NB4 (cell line): ENCODE measurements around the gene HEMK1.
A peak's percentile ranks its signal among the peaks of the same experiment; 100 is the strongest.

ENCODE experiments used
- DNase-seq: peaks from one replicate; pipeline ENCODE4 v3.0.0; 2010; ENCODE audit warnings: low read depth
- H3K4me3 ChIP-seq: one replicate; pipeline ENCODE4 v1.5.1; 2011; ENCODE audit warnings: mild to moderate bottlenecking, low read depth, low read length, moderate library complexity
- CTCF ChIP-seq: IDR thresholded peaks from one replicate; pipeline ENCODE4 v1.5.1; 2012; ENCODE audit warnings: low read depth, low read length
- MYC ChIP-seq: IDR thresholded peaks from 2 replicates; pipeline ENCODE4 v1.6.1; 2011; ENCODE audit warnings: low read depth, low read length
- POLR2A ChIP-seq: IDR thresholded peaks from 2 replicates; pipeline ENCODE4 v1.6.1; 2011; ENCODE audit warnings: mild to moderate bottlenecking; ENCODE audit not compliant: insufficient read length; ENCODE audit errors: extremely low read depth
- TF ChIP-seq, protein P1 (sequence below): IDR thresholded peaks from 2 replicates; pipeline ENCODE4 v1.6.1; 2011; ENCODE audit warnings: low read depth, low read length

Gene HEMK1

DNA sequence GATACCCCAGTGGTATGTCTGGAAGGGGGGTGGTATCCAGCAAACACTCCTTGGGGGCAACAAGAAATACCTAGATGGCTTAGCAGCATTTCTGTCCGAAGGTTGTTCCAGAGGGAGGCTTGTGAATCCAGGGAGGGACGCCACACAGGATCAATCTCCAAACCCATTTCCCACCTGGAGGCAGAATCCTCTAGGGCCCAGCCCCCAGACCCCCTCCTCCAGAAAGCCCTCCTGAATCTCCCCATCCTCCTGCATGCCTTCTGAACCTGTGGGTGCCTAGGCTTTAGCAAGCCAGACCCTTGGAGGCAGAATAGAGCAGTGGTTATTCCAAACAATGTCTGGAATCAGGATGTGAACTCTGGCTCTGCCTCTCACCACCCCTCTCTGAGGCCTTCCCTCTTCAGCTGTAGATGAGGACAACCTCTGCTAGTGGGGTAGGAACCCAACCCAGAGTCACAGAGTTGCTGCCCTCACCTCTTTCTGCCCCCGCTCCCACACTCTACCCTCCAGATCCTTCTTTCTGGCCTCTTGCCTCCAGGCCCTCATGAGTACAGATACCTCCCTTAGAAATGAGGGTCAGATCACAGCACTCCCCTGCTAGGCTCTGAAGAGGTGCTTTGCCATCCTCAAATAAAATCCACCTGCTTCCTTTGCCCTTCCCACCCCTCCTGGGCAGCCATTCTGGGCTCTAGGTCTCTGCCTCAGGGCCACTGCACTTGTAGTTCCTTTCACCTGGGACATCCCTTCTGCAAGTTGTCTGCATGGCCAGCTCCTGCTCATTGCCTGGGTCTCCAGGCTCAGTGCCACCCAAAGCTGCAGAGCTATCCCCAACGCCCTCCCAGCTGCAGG lies 34.2 kb downstream of the HEMK1 start:
- DNase-seq = no peak
- no peak for TF ChIP-seq CTCF
- TF ChIP-seq, protein P1, sequence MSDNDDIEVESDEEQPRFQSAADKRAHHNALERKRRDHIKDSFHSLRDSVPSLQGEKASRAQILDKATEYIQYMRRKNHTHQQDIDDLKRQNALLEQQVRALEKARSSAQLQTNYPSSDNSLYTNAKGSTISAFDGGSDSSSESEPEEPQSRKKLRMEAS = no peak
- TF ChIP-seq MYC = no peak
- TF ChIP-seq POLR2A = no peak
- no peak overlapping the region for H3K4me3 ChIP-seq

GRCh38 chr3:50604110-50604621 lies 34.8 kb downstream of the HEMK1 start:
- TF ChIP-seq CTCF (no peak), MYC (no peak), POLR2A (no peak)

GRCh38 chr3:50604628-50605588 lies 35.6 kb downstream of the HEMK1 start:
- DNase-seq = peak; percentile 29
- no peak overlapping the region for H3K4me3 ChIP-seq
- TF ChIP-seq CTCF (no peak), POLR2A (no peak), MYC (peak; percentile 26; the same call in 1 of the 2 replicates)
- TF ChIP-seq, protein P1 = peak; percentile 50

More at GRCh38 chr3:50604110-50604621, 34.8 kb downstream of the HEMK1 start:
- no peak overlapping the region for H3K4me3 ChIP-seq
- DNase-seq = no peak

GRCh38 chr3:50605901-50606326 lies 36.6 kb downstream of the HEMK1 start:
- H3K4me3 ChIP-seq = no peak overlapping the region
- DNase-seq = no peak
- no peak for TF ChIP-seq CTCF
- TF ChIP-seq, protein P1 = no peak
- no peak for TF ChIP-seq POLR2A
- no peak for TF ChIP-seq MYC

GRCh38 chr3:50606596-50606995 lies 37.3 kb downstream of the HEMK1 start:
- DNase-seq = no peak
- TF ChIP-seq, protein P1 = no peak
- no peak for TF ChIP-seq MYC
- TF ChIP-seq POLR2A = no peak
- TF ChIP-seq CTCF = no peak
- no peak overlapping the region for H3K4me3 ChIP-seq
